Activated CD4-positive, alpha-beta T cell treated with anti-CD3 and anti-CD28 coated beads for 36 hours (primary cell): ENCODE results near the gene ZNF182. TPM values are rescaled to one million over a fixed set of nuclear protein-coding genes. Genes with fewer than 3 reads are reported as not detected.
"Not testable (repeated sequence)": the region's sequence is repeated elsewhere in the genome, so short reads cannot be mapped to it uniquely, and the experiment has no call there.

Source experiments
- ATAC-seq: fragments of 200-7000 bp; cut with Tn5 transposase; one replicate; pipeline ENCODE4 v1.10.0; 2021; ENCODE audit warnings: mild to moderate bottlenecking, moderate library complexity
- CTCF ChIA-PET: fragments of 350-600 bp; sonication (Branson Sonifier 250); formaldehyde crosslinking; loops from one replicate; lab custom pipeline; 2021; ENCODE audit warnings: antibody characterized with exemption; lab: Charles Lee
- POLR2A ChIA-PET: fragments of 350-600 bp; sonication (Branson Sonifier 250); formaldehyde crosslinking; loops from one replicate; lab custom pipeline; 2021; ENCODE audit warnings: antibody characterized with exemption, inconsistent platforms; lab: Charles Lee
- DNase-seq: peaks from one replicate; pipeline ENCODE4 v3.0.0-alpha.2; 2020
- H3K27ac Mint-ChIP-seq: one replicate; pipeline ENCODE4 v1.8.0; 2021; ENCODE audit warnings: mixed read lengths
- H3K27me3 Mint-ChIP-seq: one replicate; pipeline ENCODE4 v1.8.0; 2021; ENCODE audit warnings: mixed read lengths
- H3K36me3 Mint-ChIP-seq: one replicate; pipeline ENCODE4 v1.8.0; 2021; ENCODE audit warnings: low read depth, mixed read lengths
- H3K4me1 Mint-ChIP-seq: one replicate; pipeline ENCODE4 v1.8.0; 2021; ENCODE audit warnings: mixed read lengths
- H3K4me3 Mint-ChIP-seq: one replicate; pipeline ENCODE4 v1.8.0; 2021; ENCODE audit warnings: mild to moderate bottlenecking, moderate library complexity, mixed read lengths
- H3K9me3 Mint-ChIP-seq: one replicate; pipeline ENCODE4 v1.8.0; 2021; ENCODE audit warnings: low read depth, mixed read lengths
- intact Hi-C, 2 experiments: fragments of 100-400 bp; cut with DNase I in 1 of 2; cut with micrococcal nuclease in 1 of 2; formaldehyde crosslinking; loops; one replicate each; pipeline versions ENCODE4 v1.14.2 to v1.15.1; 2022 to 2024; cut with DNase I, micrococcal nuclease
- total RNA-seq, 2 experiments: library from RNA; stranded (reverse); gene quantifications; one replicate each; pipeline ENCODE4 v1.2.3, GENCODE V29; 2021

ZNF182 gene
- total RNA-seq, 2 experiments from 2014 or later, result 8.0 to 9.3 TPM

DNA sequence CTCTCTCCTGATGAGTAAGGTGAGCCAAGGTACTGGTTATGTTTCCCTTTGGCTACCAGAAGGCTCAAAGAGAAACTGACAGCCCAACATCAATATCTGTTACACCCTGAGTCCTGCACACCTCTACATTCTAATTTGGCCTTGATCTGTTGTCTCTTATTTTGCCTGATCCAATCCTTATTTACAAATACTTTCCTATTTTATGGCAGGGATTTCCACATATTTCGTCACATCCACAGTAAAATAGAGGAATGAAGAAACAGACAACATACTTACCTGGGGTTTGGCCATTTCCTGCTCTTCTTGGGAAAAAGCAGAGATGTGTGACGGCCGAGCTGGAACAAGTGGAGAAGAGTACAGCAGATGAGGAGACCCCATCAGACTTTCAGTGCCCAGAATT lies 1.5 kb downstream of the ZNF182 start:
- peak overlapping the region; percentile 55 for H3K27ac Mint-ChIP-seq
- peaks cover 33% of the 10 kb centered on the region for H3K36me3 Mint-ChIP-seq
- no peaks in the 10 kb centered on the region for H3K27me3 Mint-ChIP-seq
- intact Hi-C loops, result loop anchor here in 1 of 2 experiments (5.0 kb wide), 1 partner anchor 420 kb away; the partner anchor contains the start of gene TIMP1
- DNase-seq (no peak), ATAC-seq (no peak)
- CTCF ChIA-PET, result no interaction called here
- H3K4me3 Mint-ChIP-seq, result peak overlapping the region; percentile 51
- POLR2A ChIA-PET, result no interaction called here
- H3K9me3 Mint-ChIP-seq, result no peaks in the 10 kb centered on the region
- H3K4me1 Mint-ChIP-seq, result peaks cover 25% of the 10 kb centered on the region

DNA sequence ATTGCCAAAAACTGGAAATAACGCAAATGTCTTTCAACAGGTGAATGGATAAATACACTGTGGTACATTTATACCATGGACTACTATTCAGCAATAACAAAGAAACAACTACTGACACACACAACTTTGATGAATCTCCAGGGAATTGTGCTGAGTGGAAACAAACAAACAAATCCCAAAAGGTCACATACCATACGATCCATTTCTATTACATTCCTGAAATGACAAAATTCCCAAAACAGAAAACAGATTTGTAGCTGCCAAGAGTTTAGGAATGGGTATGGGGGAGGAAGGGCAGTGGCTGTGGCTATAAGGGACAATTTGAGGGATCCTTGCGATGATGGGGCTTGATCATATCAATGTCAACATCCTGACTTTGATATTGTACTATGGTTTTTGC lies 2.5 kb downstream of the ZNF182 start:
- Mint-ChIP-seq H3K9me3 (no peaks in the 10 kb centered on the region), H3K4me3 (peak overlapping the region; percentile 23), H3K27ac (peak overlapping the region; percentile 19), H3K4me1 (peaks cover 24% of the 10 kb centered on the region), H3K36me3 (peaks cover 40% of the 10 kb centered on the region), H3K27me3 (no peaks in the 10 kb centered on the region)
- intact Hi-C loops, result loop anchor here in 1 of 2 experiments (5.0 kb wide), 1 partner anchor 419 kb away; the partner anchor contains the start of gene TIMP1
- ATAC-seq (no peak), DNase-seq (no peak)
- CTCF ChIA-PET, result interaction anchor here (1.0 kb wide), 1 partner anchor 26 kb away, joined by 3 read pairs; no protein-coding TSS in a partner anchor
- POLR2A ChIA-PET, result no interaction called here

DNA sequence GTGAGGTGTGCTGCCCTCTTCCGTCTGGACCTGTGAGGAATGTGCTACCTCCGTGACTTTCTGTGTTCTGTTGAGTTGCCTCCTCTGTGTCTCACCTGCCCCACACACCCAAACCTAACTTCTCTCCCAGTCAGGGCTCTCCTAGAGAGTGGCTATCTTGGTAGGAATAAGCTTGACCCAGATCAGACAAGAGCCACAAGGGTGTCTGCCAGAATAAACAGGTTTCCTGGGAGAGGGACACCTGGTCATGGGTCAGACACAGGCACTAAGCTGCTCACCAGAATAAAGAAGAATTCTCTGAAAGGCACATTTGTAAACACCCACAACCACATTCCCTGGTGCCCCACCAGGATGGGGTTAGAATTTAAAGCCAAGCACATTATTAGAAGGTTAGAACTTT lies 11.1 kb downstream of the ZNF182 start:
- ChIA-PET CTCF (no interaction called here), POLR2A (no interaction called here)
- Mint-ChIP-seq H3K9me3 (peaks cover 4% of the 10 kb centered on the region), H3K4me3 (no peak overlapping the region), H3K4me1 (peaks cover 40% of the 10 kb centered on the region), H3K27ac (no peak overlapping the region), H3K36me3 (peaks cover 66% of the 10 kb centered on the region), H3K27me3 (no peaks in the 10 kb centered on the region)
- ATAC-seq (no peak), DNase-seq (no peak)
- intact Hi-C loops, result no loop called here

DNA sequence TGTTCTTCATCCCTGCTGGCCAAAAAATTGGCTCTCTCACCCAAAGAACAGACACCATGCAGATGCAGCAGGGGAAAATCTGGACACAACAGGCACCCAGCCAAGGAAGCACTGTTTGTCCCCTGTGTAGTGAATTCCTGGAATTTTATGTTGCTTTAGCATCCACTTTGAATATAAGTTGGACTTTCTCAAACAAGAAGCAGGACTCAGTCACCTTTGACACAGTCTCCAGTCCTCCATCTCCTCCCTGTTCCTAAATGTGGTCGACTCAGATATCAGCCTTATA lies 11.8 kb downstream of the ZNF182 start:
- ATAC-seq (no peak), DNase-seq (no peak)
- Mint-ChIP-seq H3K9me3 (peaks cover 4% of the 10 kb centered on the region), H3K36me3 (peaks cover 70% of the 10 kb centered on the region), H3K27me3 (no peaks in the 10 kb centered on the region), H3K27ac (peak overlapping the region; percentile 84), H3K4me3 (no peak overlapping the region), H3K4me1 (peaks cover 40% of the 10 kb centered on the region)
- ChIA-PET POLR2A (no interaction called here), CTCF (no interaction called here)
- intact Hi-C loops, result no loop called here

DNA sequence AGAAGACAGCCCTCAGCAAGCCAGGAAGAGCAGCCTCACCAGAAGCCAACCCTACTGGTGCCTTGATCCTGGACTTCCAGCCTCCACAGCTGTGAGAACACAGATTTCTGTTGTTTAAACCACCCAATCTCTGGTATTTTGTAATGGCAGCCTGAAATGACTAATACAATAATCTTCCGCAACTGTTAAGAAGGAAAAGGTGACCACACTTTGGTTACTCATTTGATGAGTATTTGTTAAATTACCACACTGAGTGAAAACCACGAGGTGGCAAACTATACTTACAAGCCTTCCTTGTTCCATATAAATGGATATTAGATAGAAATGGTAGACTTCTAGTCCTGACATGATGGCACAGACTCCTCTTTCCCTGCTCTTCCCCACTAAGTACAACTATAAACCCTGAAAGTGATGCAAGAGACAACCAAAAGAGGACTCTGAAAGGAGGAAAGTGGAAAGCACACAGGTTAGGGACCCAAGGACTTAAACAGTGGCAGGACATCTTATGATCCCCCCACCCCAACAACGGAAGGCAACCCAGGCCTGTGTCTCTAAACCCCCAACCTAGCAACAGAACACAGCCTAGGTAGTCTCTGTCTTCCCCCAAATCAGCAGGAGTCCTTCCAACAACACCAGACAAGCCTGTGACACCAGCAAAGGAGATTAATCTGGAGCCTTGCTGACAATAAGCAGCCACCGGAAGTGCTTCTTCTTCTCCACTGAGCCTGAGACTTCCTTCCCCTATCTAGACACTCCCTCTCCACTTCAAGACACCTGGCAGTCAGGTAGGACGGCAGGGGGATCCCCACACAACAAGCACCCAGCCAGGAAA lies 12.3 kb downstream of the ZNF182 start:
- Mint-ChIP-seq H3K27ac (peak overlapping the region; percentile 84), H3K4me1 (peaks cover 40% of the 10 kb centered on the region), H3K4me3 (no peak overlapping the region), H3K9me3 (peaks cover 4% of the 10 kb centered on the region), H3K36me3 (peaks cover 70% of the 10 kb centered on the region), H3K27me3 (no peaks in the 10 kb centered on the region)
- ATAC-seq (peak; percentile 71), DNase-seq (peak; percentile 11)
- intact Hi-C loops, result loop anchor here in 1 of 2 experiments (2.0 kb wide), 1 partner anchor 33 kb away; no protein-coding TSS in a partner anchor
- ChIA-PET CTCF (no interaction called here), POLR2A (no interaction called here)

DNA sequence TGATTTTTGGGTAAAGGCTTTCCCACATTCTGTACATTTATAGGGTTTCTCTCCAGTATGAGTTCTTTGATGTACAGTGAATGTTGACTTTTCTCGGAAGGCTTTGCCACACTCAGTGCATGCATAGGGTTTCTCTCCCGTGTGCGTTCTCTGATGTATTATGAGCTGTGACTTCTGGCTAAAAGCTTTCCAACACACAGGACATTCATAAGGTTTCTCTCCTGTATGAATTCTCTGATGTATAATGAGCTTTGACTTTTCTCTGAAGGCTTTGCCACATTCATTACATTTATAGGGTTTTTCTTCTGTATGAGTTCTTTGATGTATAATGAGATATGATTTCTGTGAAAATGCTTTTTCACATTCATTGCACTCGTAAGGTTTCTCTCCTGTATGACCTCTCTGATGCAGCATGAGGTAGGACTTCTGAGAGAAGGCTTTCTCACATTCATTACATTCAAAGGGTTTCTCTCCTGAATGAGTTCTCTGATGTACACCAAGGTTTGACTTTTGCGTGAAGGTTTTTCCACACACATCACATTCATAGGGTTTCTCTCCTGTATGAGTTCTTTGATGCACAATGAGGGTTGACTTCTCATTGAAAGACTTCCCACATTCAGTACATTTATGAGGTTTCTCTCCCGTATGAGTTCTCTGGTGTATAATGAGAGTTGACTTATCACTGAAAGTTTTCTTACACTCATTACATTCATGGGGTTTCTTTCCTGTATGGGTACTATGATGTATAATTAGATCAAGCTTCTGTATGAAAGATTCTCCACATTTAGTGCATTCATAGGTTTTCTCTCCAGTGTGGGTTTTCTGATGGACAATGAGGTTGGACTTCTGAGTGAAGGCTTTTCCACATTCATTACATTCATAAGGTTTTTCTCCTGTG lies 27.3 kb downstream of the ZNF182 start:
- peaks cover 75% of the 10 kb centered on the region for H3K36me3 Mint-ChIP-seq
- H3K4me3 Mint-ChIP-seq, result no peak overlapping the region
- peak overlapping the region; percentile 6 for H3K27ac Mint-ChIP-seq
- ChIA-PET POLR2A (no interaction called here), CTCF (no interaction called here)
- ATAC-seq (no peak), DNase-seq (no peak)
- H3K9me3 Mint-ChIP-seq, result peaks cover 40% of the 10 kb centered on the region
- no peaks in the 10 kb centered on the region for H3K27me3 Mint-ChIP-seq
- no peaks in the 10 kb centered on the region for H3K4me1 Mint-ChIP-seq
- intact Hi-C loops, result no loop called here

DNA sequence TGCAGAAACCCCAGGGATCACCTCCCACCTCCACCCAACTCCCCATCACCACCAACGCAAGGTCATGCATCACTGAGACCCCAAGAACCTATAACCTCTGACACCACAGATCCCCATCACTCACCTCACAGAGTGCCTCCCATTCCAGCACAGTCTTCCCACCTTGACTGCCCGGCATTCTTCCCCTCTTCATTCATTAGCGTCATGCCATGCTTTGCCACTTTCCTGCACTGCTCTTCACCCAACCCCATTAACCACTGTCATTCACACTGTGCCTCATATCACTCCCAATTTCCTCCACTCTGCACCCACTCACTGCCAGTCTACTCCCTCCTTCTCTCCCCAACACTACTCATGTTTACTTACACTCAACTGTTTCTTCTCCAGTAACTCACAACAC lies 30.6 kb downstream of the ZNF182 start:
- H3K9me3 Mint-ChIP-seq, result peaks cover 34% of the 10 kb centered on the region

DNA sequence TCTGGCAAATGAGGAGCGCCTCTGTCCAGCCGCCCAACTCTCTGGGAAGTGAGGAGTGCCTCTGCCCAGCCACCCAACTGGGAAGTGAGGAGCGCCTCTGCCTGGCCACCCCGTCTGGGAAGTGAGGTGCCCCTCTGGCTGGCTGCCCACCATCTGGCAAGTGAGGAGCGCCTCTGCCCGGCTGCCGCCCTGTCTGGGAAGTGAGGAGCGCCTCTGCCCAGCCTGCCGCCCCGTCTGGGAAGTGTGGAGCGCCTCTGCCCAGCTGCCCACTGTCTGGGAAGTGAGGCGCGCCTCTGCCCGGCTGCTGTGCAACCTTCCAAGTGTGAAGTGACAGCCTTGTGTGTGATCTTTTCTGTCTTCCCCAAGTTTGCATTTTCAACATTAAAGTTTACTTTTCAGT lies 38.3 kb downstream of the ZNF182 start:
- H3K27me3 Mint-ChIP-seq, intact Hi-C loops, H3K9me3 Mint-ChIP-seq, POLR2A ChIA-PET, H3K4me1 Mint-ChIP-seq, DNase-seq, ATAC-seq, H3K4me3 Mint-ChIP-seq, H3K27ac Mint-ChIP-seq, H3K36me3 Mint-ChIP-seq, CTCF ChIA-PET: not testable (repeated sequence)

More for the DNA sequence above, 30.6 kb downstream of the ZNF182 start:
- Mint-ChIP-seq H3K27ac (no peak overlapping the region), H3K27me3 (no peaks in the 10 kb centered on the region), H3K4me3 (no peak overlapping the region), H3K4me1 (no peaks in the 10 kb centered on the region), H3K36me3 (peaks cover 46% of the 10 kb centered on the region)
- ATAC-seq (no peak), DNase-seq (no peak)
- ChIA-PET CTCF (no interaction called here), POLR2A (no interaction called here)
- intact Hi-C loops, result no loop called here

DNA sequence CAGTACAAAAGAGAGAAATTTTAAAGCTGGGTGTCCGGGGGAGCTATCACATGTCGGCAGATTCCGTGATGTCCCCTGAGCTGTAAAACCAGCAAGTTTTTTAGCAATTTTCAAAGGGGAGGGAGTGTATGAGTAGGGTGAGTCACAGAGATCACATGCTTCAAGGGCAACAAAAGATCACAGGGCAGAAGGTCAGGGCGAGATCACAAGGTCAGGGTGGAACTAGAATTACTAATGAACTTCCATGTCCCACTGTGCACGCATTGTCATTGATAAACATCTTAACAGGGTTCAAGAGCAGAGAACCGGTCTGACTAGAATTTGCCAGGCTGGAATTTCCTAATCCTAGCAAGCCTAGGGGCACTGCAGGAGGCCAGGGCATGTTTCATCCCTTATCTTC lies 42.0 kb downstream of the ZNF182 start:
- ATAC-seq, H3K36me3 Mint-ChIP-seq, H3K4me3 Mint-ChIP-seq, H3K27me3 Mint-ChIP-seq, CTCF ChIA-PET, DNase-seq, H3K4me1 Mint-ChIP-seq, H3K27ac Mint-ChIP-seq, POLR2A ChIA-PET, H3K9me3 Mint-ChIP-seq, intact Hi-C loops: not testable (repeated sequence)

DNA sequence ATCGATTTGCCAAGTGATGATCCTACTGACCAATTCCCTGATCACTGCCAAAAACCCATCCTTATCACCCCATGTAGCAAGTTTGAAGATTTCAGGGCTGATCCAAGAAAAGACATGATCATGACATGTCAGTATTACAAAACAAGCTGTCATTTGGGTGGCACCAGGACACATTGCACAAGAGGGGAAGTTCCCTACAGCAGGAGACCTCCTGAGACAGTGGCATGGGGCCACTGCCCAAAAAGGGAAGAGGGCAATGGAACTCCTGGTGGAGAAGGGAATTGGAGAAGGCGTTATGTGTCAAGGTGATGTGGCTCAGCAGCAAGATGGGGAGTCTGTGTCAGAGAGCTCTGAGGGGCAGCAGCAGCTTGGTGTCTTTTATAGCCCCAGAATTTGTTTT lies 43.4 kb downstream of the ZNF182 start:
- intact Hi-C loops, result no loop called here

DNA sequence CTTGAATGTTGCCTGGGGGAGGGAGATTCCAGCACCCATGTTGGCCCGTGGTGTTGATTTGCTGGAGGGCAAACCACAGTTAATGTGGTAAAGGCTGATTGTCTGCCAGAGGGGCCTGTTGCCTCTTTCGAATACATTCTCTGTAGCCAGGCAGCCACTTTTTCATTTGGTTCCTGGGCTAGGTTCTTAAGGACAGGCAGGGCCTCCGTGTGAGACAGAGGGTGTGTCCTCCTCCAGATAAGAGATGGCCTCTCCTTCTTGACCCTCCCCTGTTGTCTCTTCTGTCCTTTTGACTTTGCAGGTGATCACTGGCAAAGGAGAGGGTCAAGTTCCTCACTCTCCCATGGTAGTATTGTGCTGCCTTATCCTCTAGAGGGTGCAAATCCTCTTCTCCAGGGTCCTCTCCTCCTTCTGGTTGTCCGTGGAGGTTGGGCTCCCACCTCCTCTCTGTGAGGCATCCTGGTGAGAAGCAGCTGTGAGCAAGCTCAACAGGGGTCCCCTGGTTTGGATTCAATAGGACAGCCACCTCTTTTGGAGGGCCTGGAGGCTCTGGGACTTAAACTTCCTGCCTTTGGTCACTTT lies 44.9 kb downstream of the ZNF182 start:
- Mint-ChIP-seq H3K27ac (no peak overlapping the region), H3K27me3 (no peaks in the 10 kb centered on the region), H3K4me3 (no peak overlapping the region), H3K9me3 (no peaks in the 10 kb centered on the region), H3K4me1 (no peaks in the 10 kb centered on the region), H3K36me3 (no peaks in the 10 kb centered on the region)
- ChIA-PET POLR2A (no interaction called here), CTCF (interaction anchor here (0.6 to 1.6 kb wide), 6 partner anchors 67 to 445 kb away, joined by 3 to 4 read pairs (median 3); no protein-coding TSS in a partner anchor)
- DNase-seq, result peak; percentile 29
- intact Hi-C loops, result loop anchor here (1.0 to 5.0 kb wide), 2 partner anchors 67 to 127 kb away; no protein-coding TSS in a partner anchor
- peak; percentile 78 for ATAC-seq

More for the DNA sequence above, 43.4 kb downstream of the ZNF182 start:
- ChIA-PET POLR2A (no interaction called here), CTCF (interaction anchor here (0.6 kb wide), 1 partner anchor 69 kb away, joined by 3 read pairs; no protein-coding TSS in a partner anchor)
- H3K4me3 Mint-ChIP-seq, result no peak overlapping the region
- H3K9me3 Mint-ChIP-seq, result no peaks in the 10 kb centered on the region
- no peak overlapping the region for H3K27ac Mint-ChIP-seq
- no peaks in the 10 kb centered on the region for H3K36me3 Mint-ChIP-seq
- no peak for DNase-seq
- no peaks in the 10 kb centered on the region for H3K27me3 Mint-ChIP-seq
- ATAC-seq, result no peak
- no peaks in the 10 kb centered on the region for H3K4me1 Mint-ChIP-seq
